Activated gamma-delta T cell treated with anti-CD3 and anti-CD28 coated beads, Interleukin-2, amount 50 U/mL, for 16 hours (primary cell): ENCODE data around the gene ITGA11.
"Not testable (repeated sequence)": the region's sequence is repeated elsewhere in the genome, so short reads cannot be mapped to it uniquely, and the experiment has no call there.

Experiments
- DNase-seq: peaks from one replicate; pipeline ENCODE4 v3.0.0-alpha.2; 2020; ENCODE audit warnings: low read depth

ITGA11 gene

DNA sequence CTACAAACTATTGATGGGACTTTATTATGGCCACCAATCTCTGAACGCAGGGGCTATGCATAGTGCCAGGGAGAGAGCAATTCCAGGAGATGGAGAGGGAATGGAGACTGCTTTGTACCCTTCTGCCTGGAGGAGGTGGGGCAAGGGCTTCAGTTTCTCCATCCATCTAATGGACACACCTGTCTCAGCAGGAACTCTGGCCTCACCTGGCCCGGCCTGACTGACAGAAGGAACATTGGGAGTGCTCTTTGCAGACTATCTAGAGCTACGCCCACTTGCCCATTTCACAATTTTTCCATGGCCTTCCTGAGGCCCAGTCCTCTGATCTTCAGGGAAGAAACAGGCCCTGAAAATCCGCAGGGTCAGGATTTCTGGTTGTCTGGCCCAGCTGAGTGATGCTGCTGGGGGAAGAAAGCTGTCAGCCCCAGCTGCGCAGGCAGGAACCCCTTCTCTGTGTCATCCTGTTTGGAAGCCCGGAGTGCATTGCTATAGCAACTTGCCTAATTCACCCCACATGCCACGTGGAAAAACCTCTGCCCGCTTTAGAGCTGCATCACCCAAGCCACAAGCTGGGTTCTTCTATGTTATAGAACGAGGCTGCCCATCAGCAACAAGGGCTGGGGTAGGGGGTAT lies 6.4 kb downstream of the ITGA11 start:
- DNase-seq: no peak

DNA sequence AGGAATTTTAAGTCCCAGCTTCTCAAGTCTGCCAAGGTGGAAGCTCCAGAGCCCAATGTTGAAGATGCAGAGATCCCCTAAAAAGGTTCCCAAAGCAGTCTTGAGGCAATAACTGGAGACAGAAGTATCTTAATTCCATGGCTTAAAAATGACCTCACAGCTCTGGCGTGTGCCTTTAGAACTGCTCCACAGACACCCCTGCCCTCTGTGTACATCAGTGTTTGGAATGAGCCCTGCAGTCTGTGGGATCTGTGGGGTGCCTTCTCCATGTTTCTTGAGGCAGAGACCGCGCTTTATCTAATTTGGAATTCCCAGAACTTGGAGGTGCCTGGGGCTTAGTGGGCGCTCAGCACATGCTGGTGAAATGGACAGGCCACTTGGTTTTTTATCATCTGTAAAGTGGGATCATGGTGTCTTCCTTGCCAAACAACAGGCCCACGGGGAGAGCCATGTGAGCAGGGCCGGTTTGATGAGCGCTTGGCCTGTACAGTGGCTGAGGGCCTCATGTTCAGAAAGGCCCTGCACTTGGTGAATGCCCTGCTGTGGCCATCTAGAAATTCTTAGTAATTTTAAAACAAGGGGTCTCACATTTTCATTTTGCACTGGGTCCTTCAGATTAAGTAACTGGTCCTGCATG lies 7.1 kb downstream of the ITGA11 start:
- DNase-seq: no peak

DNA sequence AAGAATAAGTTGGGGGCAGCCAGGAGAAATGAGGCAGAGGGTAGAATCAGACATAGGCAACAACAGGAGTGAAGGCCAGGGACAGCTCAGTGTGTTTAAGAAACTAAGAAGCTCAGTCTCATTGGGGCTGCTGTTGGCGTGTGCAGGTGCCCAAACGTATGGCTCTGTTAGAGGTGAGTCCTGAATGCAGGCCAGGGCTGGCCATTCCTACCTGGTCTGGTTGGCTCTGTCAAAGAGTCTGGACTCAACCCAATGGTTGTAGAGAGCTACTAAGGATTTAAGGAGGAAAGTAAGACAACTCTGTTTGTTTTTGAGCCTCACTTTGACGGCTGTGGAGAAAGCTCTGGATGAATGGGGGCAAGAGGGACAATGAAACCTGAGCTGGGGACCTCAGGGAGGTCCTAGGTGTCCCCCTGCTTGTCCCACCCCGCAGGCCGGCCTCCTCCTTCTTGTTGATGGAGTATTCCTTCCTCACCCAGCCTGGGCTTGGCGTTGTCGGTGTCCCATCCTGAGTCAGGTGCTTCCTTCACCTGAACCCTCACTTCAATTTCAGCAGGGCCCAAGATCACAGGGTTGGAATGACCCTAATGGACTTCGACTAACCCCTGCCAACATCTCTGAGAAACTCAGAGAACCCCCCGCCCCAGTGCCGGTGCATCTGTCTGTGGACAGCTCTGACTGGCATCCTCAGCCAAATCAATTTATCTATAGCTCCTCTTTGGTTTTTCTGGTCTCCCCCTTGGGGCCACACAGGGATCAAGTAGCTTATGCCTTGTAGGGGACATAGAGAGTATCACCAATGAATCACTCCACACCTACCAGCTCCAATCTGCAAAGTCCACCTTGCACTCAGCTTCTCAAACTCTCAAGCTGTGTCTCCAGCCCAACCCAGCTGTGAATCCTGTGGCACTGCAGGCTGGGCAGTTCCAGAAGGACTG lies 8.3 kb downstream of the ITGA11 start:
- no peak for DNase-seq

GRCh38 chr15:68422403-68423145 lies 9.4 kb downstream of the ITGA11 start:
- DNase-seq: not testable (repeated sequence)

DNA sequence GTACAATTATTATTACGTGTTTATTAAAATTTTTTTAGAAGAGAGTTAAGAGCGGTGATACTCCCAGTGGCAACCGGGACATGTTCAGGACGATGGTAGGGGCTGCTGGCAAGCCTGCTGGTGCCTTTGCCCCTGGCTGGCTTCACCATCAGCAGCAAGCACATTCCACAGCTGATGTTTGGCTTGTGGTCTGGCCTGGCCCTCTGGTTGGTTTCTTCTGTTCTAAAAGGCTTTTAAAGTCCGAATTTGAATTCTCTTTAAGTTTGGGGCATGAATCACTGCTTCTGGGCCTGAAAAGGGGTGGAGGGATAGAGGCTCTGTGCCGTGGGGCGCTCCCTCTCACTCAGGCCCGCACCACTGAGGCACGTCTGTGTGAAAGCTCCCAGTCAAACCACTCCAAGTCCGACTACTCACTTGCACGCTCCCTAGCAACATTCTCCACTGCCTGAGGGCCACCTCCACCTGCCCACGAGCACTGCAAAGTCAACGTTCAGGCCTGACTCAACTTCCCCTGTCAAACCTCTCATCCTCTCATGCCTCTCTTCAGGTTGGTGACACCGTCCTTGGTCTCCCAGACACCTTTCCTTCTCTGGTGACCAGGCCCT lies 10.1 kb downstream of the ITGA11 start:
- no peak for DNase-seq

- no peak for DNase-seq
Measured at GRCh38 chr15:68421115-68421551, 10.8 kb downstream of the ITGA11 start.

DNA sequence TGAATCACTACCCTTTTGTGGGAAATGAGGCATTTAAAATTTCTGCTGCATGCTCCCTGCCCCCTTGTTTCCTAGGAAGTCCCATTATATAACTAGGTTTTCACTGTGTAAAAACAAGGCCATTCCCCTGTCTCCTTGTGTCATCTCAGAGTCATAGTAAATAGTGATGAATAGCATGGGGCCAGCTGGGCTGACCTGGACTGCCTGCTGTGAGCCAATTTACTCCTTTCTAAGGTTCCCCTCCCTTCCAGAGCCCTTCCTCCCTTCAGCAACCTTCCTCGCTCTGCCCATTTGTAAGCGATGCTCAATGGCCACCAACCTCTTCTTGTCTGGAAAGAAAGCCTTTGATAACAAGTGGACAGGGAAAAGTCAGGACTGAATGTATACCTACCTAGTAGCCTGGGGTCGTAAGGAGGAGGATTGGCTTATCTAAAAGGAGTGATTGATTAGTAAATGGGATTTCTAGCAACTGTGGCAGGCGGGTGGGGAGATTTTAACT lies 11.7 kb downstream of the ITGA11 start:
- no peak for DNase-seq

DNA sequence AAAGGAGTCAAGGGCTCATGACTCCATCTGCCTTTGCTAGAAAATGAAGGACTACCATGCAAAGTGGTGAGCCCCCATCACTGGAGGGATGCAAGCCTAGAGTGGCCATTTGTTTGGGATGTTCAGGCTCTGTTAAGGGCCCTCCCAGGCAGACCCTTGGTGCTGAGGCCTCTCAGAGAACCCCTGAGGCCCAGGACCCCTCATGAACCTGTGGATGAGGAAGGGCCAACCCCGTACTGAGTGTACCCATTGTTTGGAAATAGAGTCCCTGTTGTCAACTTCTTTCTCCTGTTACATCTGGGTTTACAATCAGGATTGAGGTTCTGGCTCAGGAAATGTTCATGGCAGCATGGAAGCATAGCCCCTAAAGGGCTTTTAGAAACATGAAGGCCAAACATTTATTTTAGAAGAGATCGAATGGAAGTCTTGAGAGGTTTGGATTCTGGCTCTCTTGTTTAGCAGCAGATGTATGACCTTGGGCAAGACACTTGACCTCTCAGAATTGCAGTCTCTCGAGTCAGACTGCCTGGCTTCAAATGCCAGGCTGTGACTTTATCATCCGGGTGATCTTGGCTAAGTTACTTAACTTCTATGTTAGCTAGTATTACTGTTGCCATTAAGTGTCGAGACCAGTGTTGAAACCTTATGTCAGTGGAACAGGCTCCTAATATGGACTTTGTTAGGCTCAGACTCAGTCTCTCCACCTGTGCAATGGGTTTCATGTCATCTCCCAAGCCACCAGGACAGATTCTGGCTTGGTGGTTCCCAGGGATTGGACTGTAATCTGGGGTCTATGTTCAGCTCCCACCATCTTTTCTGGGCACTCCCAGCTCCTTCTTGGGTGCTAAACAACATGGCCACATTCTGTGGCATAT lies 12.4 kb downstream of the ITGA11 start:
- no peak for DNase-seq

DNA sequence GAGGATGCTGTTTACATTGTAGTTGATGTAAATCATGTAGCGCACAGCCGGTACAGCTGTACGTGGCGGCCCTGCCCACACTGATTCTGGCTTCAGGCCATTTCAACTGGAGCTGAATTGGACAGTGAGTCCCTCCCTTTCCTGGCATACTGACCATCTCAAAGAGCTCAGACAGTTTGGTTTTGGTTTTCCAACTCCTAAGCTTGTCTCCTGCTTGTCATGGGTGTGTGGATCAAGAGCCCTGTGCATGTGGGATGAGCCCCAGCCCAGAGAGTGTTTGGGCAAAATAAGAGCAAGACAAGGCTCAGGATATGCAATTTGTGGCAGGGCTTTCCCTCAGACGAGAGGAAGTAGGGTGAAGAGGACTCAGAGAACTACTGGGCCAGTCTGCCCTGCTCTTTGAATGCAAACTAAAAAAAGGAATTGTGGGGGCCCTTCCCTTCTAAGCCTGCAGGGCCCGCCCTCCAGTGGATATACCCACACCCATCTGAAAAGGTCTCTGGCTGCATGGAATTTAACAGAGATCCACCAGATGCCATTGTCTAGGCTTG lies 13.3 kb downstream of the ITGA11 start:
- no peak for DNase-seq

GRCh38 chr15:68417897-68418296 lies 14.1 kb downstream of the ITGA11 start:
- DNase-seq: no peak

DNA sequence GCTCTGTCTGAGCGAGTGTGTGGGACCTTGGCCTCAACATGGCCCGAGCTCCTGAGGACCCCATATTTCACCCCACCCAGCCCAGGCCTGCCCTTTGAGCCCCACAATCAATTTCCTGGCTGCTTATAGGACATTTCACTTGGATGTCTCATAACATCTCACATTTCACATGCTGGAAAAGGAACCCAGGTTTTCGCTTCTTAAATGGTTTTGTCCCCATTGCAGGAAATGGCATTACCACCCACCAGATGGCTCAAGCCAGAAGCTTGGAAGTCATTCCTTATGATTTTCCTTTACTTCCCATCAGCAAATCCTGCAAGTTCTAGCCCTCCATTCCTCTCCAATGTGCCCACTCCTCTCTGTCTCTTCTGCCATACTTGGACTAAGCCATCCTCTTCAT lies 14.9 kb downstream of the ITGA11 start:
- no peak for DNase-seq

GRCh38 chr15:68416158-68416535 lies 15.8 kb downstream of the ITGA11 start:
- no peak for DNase-seq

DNA sequence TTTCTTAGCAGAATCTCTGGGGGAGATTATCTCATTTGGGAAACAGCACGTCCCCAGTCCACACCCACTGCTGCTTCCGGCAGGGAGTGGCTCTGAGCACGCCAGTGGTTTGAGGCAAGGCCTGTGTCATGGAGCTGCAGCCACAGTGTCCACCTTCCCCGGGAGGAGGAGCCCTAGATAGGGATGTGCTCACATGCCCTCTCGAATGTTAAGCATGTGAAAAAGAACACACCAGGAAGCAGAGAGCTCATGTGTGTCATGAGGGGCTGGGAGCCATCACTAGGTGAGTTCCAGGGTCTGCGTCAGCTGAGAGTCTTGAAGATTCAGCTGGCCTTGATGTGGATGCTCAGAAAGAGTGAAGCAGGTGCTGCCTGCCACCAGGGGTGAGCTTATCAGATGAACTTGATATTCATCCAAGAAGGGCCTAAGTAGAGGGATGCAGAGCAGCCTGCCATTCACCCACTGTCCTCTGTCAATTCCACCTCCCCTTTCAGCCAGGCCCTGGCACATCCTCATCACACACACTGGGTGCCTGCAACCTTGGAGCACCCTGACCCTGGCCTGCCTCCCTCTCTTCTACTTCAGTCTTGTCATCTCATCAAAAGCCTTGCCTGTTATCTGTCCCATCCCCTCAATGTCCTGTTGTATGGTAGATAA lies 16.3 kb downstream of the ITGA11 start:
- no peak for DNase-seq

GRCh38 chr15:68415061-68415460 lies 16.9 kb downstream of the ITGA11 start:
- DNase-seq: no peak

DNA sequence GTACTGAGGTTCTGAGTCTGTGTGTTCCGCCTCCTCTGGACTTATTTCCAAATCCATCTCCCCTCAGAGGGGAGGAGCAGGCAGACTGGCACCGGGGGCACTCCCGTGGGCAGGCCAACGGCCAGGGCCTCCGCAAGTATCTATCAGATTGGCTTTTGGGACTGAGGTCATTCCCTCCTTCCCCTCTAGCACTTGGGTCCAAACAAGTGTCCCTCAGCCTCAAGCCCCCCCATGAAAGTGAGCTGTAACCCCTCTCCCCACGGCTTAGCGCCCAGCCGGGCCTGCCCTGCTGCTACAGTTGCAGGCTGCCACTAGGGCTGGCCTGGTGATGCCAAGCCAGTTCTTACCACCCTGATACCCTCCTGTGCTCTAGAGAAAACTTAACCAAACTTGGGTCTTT lies 17.4 kb downstream of the ITGA11 start:
- no peak for DNase-seq

GRCh38 chr15:68414206-68414555 lies 17.8 kb downstream of the ITGA11 start:
- no peak for DNase-seq

GRCh38 chr15:68413363-68414205 lies 18.4 kb downstream of the ITGA11 start:
- DNase-seq: no peak

DNA sequence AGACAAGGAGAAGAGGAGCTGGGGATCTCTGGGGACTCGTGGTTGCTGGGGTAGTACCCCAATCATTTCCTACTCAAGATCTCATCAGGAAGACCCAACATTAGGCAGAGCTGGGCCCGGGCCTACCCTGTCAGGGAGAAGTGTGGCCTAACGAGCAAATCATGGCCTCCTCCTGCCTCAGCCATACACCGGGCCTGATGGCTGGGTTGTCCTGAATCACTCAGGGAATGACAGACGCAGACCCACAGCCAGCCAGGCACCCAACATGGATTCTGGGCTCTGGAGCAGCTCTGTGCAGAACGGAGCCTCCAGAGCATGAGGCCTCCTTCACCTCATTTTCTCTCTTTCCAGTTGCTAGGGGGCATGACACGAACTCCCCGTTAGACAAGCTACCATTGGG lies 19.7 kb downstream of the ITGA11 start:
- no peak for DNase-seq

GRCh38 chr15:68411735-68412134 lies 20.2 kb downstream of the ITGA11 start:
- no peak for DNase-seq
